A549 treated with RU486 at 1 μM for 4 hours (cell line): ENCODE data around the gene KCNC2. TPM values are rescaled to one million over a fixed set of nuclear protein-coding genes. Genes with fewer than 3 reads are reported as not detected.

Experiments used
- total RNA-seq: library from RNA; stranded (reverse); fragments of 200-300 nt; extraction: Qiagen RNA extraction; gene quantifications from 5 replicates; pipeline ENCODE4 v1.2.3, GENCODE V29; 2022; ENCODE audit warnings: low read depth

The KCNC2 gene
- not detected in 5 replicates for total RNA-seq

GRCh38 chr12:75209812-75210138, at the start of gene KCNC2:
Gene KCNC2 (minus strand): TSS chr12:75209839.

Other genes with a start within 250 kb of the KCNC2 start
- gene CAPS2, start 120.5 kb upstream of the KCNC2 start, total RNA-seq = 1.3 to 3.0 TPM (median 1.6 TPM) in 5 replicates
- gene GLIPR1L1, start 124.8 kb upstream of the KCNC2 start, total RNA-seq = not detected in 5 replicates
- 0.14 to 0.41 TPM (median 0.18 TPM) in 4 of 5 replicates, not detected in the other for gene GLIPR1L2, start 181.2 kb upstream of the KCNC2 start, total RNA-seq